ENCODE data around the gene DLD. TPM values are rescaled to one million over a fixed set of nuclear protein-coding genes. Genes with fewer than 3 reads are reported as not detected.

DLD gene
- total and polyA plus RNA-seq, 12 donors, result 21.6 to 616 (median 149) TPM

DNA sequence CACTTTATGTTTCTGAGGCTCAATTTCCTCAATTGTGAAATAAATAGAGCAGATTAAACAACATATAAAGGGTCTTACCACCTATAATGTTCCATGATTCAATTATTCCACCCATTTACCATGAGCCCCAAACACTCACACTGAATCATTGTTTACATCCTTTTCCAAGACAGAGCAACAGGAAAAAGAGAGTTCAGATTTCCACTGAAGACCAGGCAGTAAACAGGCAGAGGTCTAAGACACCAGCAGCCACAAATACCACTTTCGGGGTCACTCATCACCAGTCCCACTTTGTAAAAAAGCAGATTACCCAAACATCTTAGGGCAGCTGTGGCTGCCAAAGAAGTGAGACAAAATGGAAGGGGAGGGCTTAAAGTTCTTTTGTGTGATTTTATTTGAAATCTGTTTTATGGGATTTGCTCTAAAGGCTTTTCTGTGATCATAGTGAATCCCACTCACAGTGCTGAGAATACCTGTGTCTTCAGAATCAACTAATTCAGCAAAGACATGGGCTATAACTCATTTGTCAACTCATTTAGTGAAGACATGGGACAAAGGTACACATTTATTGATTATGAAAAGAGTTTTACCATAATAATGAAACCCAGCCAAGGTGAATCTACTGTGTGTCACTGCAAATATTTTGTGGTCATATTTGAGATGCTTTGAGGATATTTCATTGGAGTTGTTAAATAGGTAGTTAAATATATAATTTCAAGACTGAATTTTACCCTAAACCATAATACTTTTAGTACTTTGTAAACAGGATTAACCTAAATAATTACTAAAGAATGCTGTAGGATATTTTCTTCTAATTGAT, 24.8 kb upstream of the DLD start:
- H3K9me3 ChIP-seq (replicated peaks in 1 of 3), result no peaks in the 10 kb centered on the region
- no peak for DNase-seq

DNA sequence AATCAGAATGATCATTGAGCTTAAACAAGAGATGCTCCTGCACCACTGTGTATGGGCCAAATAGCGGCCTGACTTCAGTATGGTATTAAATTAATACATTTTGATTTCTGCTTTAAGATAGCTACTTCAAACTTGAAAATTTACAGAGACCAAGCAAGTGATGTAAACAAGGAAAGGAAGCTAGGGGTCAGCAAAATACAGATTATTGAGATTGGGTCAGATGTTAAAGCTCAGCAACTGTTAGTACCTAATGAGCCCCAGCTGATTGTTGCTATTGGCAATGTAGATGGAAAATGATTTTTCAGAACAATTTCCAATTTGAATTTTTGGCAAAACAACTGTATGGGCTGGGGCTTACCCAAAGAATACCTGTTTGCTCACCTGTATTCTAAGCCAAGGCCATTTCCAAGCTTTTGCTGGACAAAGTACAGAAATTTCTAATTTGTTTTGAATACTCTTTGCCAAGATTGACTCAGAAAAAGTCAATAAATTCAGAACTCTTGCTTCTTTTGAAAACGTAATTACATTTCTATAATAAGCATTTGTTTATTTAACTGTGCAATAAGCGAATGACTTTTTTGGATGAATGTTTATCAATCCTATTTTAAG, 23.0 kb upstream of the DLD start:
- H3K4me3 ChIP-seq, result no peak overlapping the region
- WGBS, 4 donors, result 76 to 78% (median 78%) methylated on average over 3 of the region's 3 CpGs
- no peaks in the 10 kb centered on the region for H3K27me3 ChIP-seq
- no peaks in the 10 kb centered on the region for H3K4me1 ChIP-seq (replicated peaks in 1 of 2)
- no peak overlapping the region for H3K27ac ChIP-seq
- H3K9me3 ChIP-seq (replicated peaks in 1 of 3), result no peaks in the 10 kb centered on the region
- H3K36me3 ChIP-seq (replicated peaks in 1 of 2), result no peaks in the 10 kb centered on the region
- intact Hi-C loops (cut with DNase I), result no loop called here
- no peak for DNase-seq
- TF ChIP-seq POLR2A (IDR thresholded peaks at IDR 0.05), result no peak
- TF ChIP-seq, protein P1, sequence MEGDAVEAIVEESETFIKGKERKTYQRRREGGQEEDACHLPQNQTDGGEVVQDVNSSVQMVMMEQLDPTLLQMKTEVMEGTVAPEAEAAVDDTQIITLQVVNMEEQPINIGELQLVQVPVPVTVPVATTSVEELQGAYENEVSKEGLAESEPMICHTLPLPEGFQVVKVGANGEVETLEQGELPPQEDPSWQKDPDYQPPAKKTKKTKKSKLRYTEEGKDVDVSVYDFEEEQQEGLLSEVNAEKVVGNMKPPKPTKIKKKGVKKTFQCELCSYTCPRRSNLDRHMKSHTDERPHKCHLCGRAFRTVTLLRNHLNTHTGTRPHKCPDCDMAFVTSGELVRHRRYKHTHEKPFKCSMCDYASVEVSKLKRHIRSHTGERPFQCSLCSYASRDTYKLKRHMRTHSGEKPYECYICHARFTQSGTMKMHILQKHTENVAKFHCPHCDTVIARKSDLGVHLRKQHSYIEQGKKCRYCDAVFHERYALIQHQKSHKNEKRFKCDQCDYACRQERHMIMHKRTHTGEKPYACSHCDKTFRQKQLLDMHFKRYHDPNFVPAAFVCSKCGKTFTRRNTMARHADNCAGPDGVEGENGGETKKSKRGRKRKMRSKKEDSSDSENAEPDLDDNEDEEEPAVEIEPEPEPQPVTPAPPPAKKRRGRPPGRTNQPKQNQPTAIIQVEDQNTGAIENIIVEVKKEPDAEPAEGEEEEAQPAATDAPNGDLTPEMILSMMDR (IDR thresholded peaks at IDR 0.05), result no peak

More for the DNA sequence above, 24.8 kb upstream of the DLD start:
- TF ChIP-seq, protein P1 (IDR thresholded peaks at IDR 0.05), result no peak
- TF ChIP-seq POLR2A (IDR thresholded peaks at IDR 0.05), result no peak
- 82 to 91% (median 83%) methylated on average over 1 of the region's 1 CpG for WGBS, 4 donors
- Histone ChIP-seq H3K4me1 (replicated peaks in 1 of 2) (no peaks in the 10 kb centered on the region), H3K36me3 (replicated peaks in 1 of 2) (no peaks in the 10 kb centered on the region), H3K4me3 (no peak overlapping the region), H3K27ac (no peak overlapping the region), H3K27me3 (no peaks in the 10 kb centered on the region)
- intact Hi-C loops (cut with DNase I), result no loop called here

DNA sequence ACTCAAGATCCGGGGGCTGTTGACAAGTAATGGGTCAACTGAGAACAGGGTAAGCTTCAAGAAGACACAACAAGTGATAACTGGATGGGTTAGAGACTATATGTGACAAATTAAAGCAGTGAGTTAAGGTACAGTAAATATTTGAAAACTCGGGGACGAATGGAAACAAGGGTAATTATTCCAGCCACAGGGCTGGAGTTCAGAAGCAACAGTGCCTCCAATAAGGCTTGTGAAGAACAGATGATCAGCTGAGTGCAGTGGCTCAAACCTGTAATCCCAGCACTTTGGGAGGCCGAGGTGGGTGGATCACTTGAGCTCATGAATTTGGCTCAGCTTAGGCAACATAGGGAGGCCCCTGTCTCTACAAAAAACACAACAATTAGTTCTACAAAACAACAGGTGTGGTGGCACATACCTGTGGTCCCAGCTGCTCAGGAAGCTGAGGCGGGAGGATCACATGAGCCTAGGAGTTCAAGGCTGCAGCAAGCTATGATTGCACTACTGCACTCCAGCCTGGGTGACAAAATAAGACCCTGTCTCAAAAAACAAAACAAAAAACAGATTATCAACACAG, 20.5 kb upstream of the DLD start:
- TF ChIP-seq POLR2A (IDR thresholded peaks at IDR 0.05), result no peak
- TF ChIP-seq, protein P1 (IDR thresholded peaks at IDR 0.05), result no peak
- WGBS, 4 donors, result 69 to 85% (median 74%) methylated on average over 5 of the region's 5 CpGs
- H3K27ac ChIP-seq, result no peak overlapping the region
- no peaks in the 10 kb centered on the region for H3K36me3 ChIP-seq (replicated peaks in 1 of 2)
- H3K4me1 ChIP-seq (replicated peaks in 1 of 2), result no peaks in the 10 kb centered on the region
- no peaks in the 10 kb centered on the region for H3K27me3 ChIP-seq
- intact Hi-C loops (cut with DNase I), result loop anchor here (5.0 to 10.0 kb wide), 5 partner anchors 126 to 656 kb away; partner anchors contain the start of gene CBLL1 (in 2 of the 2)
- H3K4me3 ChIP-seq, result no peak overlapping the region
- no peaks in the 10 kb centered on the region for H3K9me3 ChIP-seq (replicated peaks in 1 of 3)
- no peak for DNase-seq

DNA sequence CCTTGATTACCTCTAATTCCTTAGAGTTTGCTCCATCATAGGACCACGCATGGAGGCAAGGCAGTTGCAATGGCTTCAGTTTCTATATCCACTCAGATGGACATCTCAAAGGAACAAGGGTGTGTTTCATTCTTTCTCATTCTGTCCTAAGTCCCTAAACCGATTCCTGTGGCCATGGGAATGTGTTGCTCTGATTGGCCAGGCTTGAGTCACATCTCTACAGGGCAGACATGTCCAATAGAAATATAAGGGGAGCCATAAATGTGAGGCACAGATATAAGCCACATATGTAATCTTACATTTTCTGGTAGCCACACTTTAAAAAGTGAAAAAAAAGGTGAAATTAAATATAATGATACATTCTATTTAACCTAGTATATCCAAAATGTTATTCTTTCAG, 16.9 kb upstream of the DLD start:
- Histone ChIP-seq H3K27ac (no peak overlapping the region), H3K9me3 (replicated peaks in 1 of 3) (no peaks in the 10 kb centered on the region), H3K27me3 (no peaks in the 10 kb centered on the region), H3K4me3 (no peak overlapping the region), H3K36me3 (replicated peaks in 1 of 2) (no peaks in the 10 kb centered on the region), H3K4me1 (replicated peaks in 1 of 2) (no peaks in the 10 kb centered on the region)
- intact Hi-C loops (cut with DNase I), result loop anchor here (5.0 to 10.0 kb wide), 5 partner anchors 129 to 659 kb away; partner anchors contain the start of gene CBLL1 (in 2 of the 2)
- WGBS, 4 donors, result 38 to 67% (median 58%) methylated on average over 2 of the region's 2 CpGs
- TF ChIP-seq POLR2A (IDR thresholded peaks at IDR 0.05), result no peak
- TF ChIP-seq, protein P1 (IDR thresholded peaks at IDR 0.05), result no peak
- DNase-seq, result no peak
